SK-N-SH (cell line): Measurements from ENCODE around the gene C11orf58. TPM values are rescaled to one million over a fixed set of nuclear protein-coding genes. Genes with fewer than 3 reads are reported as not detected.
A peak's percentile ranks its signal among the peaks of the same experiment; 100 is the strongest.

Experiments used
- CTCF ChIA-PET: fragments of 300-600, 350-600 bp; formaldehyde crosslinking; extraction: SDS; loops from one replicate; lab custom pipeline; 2021; lab: Yijun Ruan, JAX
- POLR2A ChIA-PET: fragments of 350-600 bp; sonication (Branson Sonifier 250); formaldehyde crosslinking; extraction: SDS; loops from one replicate; lab custom pipeline; 2020; ENCODE audit warnings: antibody characterized with exemption, inconsistent platforms; lab: Yijun Ruan, JAX
- DNase-seq: peaks from one replicate; pipeline ENCODE4 v3.0.0; 2012
- H2AFZ ChIP-seq: fragments of 200-600 bp; sonication (generic); 2 replicates; pipeline ENCODE4 v1.8.1; 2016; ENCODE audit warnings: antibody characterized with exemption, mild to moderate bottlenecking, low read depth
- H3F3A ChIP-seq: fragments of 200-600 bp; sonication (generic); replicated peaks from 2 replicates; pipeline ENCODE3; 2016; ENCODE audit warnings: antibody characterized with exemption, mild to moderate bottlenecking; ENCODE audit not compliant: insufficient read depth
- H3K27ac ChIP-seq, 2 experiments: fragments of 200-500 bp in 1 of 2; fragments of 200-600 bp in 1 of 2; sonication (Bioruptor generic) in 1 of 2; sonication (generic), shearing (Covaris generic) in 1 of 2; 2 replicates each; pipeline versions ENCODE4 v1.5.1 to v1.6.1; 2014 to 2016; ENCODE audit warnings: low read depth in 2 of 2, inconsistent platforms in 1 of 2, low read length in 1 of 2, mild to moderate bottlenecking in 1 of 2, mixed read lengths in 1 of 2
- H3K27me3 ChIP-seq: fragments of 200-600 bp; sonication (generic), shearing (Covaris generic); 2 replicates; pipeline ENCODE4 v1.6.1; 2016; ENCODE audit warnings: mixed run types; ENCODE audit not compliant: insufficient read depth
- H3K36me3 ChIP-seq, 2 experiments: fragments of 200-500 bp in 1 of 2; fragments of 200-600 bp in 1 of 2; sonication (Bioruptor generic) in 1 of 2; sonication (generic) in 1 of 2; replicated peaks in 1 of 2; 2 replicates each; pipeline versions ENCODE3 to v1.5.1; 2014 to 2016; ENCODE audit warnings: low read length in 1 of 2, mild to moderate bottlenecking in 1 of 2; ENCODE audit not compliant: insufficient read depth in 2 of 2, control insufficient read depth in 1 of 2
- H3K4me1 ChIP-seq, 2 experiments: fragments of 200-500 bp in 1 of 2; fragments of 200-600 bp in 1 of 2; sonication (Bioruptor generic) in 1 of 2; sonication (generic), shearing (Covaris generic) in 1 of 2; 2 replicates each; pipeline versions ENCODE4 v1.5.1 to v1.6.1; 2014 to 2016; ENCODE audit warnings: low read depth in 1 of 2, low read length in 1 of 2, mixed run types in 1 of 2; ENCODE audit not compliant: insufficient read depth in 2 of 2, control insufficient read depth in 1 of 2
- H3K4me2 ChIP-seq: fragments of 200-600 bp; sonication (generic), shearing (Covaris generic); 2 replicates; pipeline ENCODE4 v1.6.1; 2017; ENCODE audit warnings: mixed run types
- H3K4me3 ChIP-seq, 2 experiments: fragments of 200-500 bp in 1 of 2; fragments of 200-600 bp in 1 of 2; sonication (Bioruptor generic) in 1 of 2; sonication (generic), shearing (Covaris generic) in 1 of 2; 2 replicates each; pipeline versions ENCODE4 v1.5.1 to v1.8.1; 2014 to 2016; ENCODE audit warnings: low read depth in 2 of 2, inconsistent platforms in 1 of 2, low read length in 1 of 2, mild to moderate bottlenecking in 1 of 2, mixed read lengths in 1 of 2, moderate library complexity in 1 of 2
- H3K79me2 ChIP-seq: fragments of 200-600 bp; sonication (generic); 2 replicates; pipeline ENCODE4 v1.8.1; 2017; ENCODE audit warnings: mild to moderate bottlenecking; ENCODE audit not compliant: insufficient read depth
- H3K9ac ChIP-seq: fragments of 200-600 bp; sonication (generic); 2 replicates; pipeline ENCODE4 v1.6.1; 2017; ENCODE audit warnings: mixed run types
- H3K9me2 ChIP-seq: fragments of 200-600 bp; sonication (generic); 2 replicates; pipeline ENCODE4 v1.6.1; 2017; ENCODE audit warnings: mixed run types
- H3K9me3 ChIP-seq: fragments of 200-600 bp; sonication (generic); 2 replicates; pipeline ENCODE4 v1.6.1; 2017; ENCODE audit warnings: mixed run types, mild to moderate bottlenecking, moderate library complexity
- H4K20me1 ChIP-seq: fragments of 200-600 bp; sonication (generic); 2 replicates; pipeline ENCODE4 v1.6.1; 2017; ENCODE audit warnings: mild to moderate bottlenecking, mixed run types; ENCODE audit not compliant: insufficient read depth
- EP300 ChIP-seq, 2 experiments: IDR thresholded peaks; 2 replicates each; pipeline versions ENCODE4 v1.4.0 to v1.6.1; 2012; ENCODE audit warnings: borderline replicate concordance in 1 of 2, low read depth in 1 of 2, low read length in 1 of 2
- FOXJ3 ChIP-seq: sonication (generic); formaldehyde crosslinking; IDR thresholded peaks from 2 replicates; pipeline ENCODE4 v1.5.1; 2020; ENCODE audit warnings: mild to moderate bottlenecking, missing genetic modification reagents
- FOXM1 ChIP-seq: IDR thresholded peaks from 2 replicates; pipeline ENCODE4 v1.4.0; 2012; ENCODE audit warnings: low read depth, mild to moderate bottlenecking
- GATA2 ChIP-seq: sonication (generic); formaldehyde crosslinking; IDR thresholded peaks from 2 replicates; pipeline ENCODE4 v1.5.0; 2020; ENCODE audit warnings: mild to moderate bottlenecking, missing genetic modification reagents
- JUND ChIP-seq: IDR thresholded peaks from 2 replicates; pipeline ENCODE4 v1.4.0; 2012
- MEF2A ChIP-seq: IDR thresholded peaks from 2 replicates; pipeline ENCODE4 v1.4.0; 2012; ENCODE audit warnings: low read depth, borderline replicate concordance
- MXI1 ChIP-seq: IDR thresholded peaks from 2 replicates; pipeline ENCODE4 v1.6.1; 2012; ENCODE audit warnings: mild to moderate bottlenecking, low read depth, low read length, improper control_type of control experiment
- POLR2AphosphoS5 ChIP-seq: IDR thresholded peaks from 2 replicates; pipeline ENCODE4 v1.6.1; 2012; ENCODE audit warnings: low read depth, low read length
- RAD21 ChIP-seq: IDR thresholded peaks from 2 replicates; pipeline ENCODE4 v1.6.1; 2012; ENCODE audit warnings: mild to moderate bottlenecking, low read length
- RXRA ChIP-seq: IDR thresholded peaks from 2 replicates; pipeline ENCODE4 v1.4.0; 2012; ENCODE audit warnings: low read depth, mild to moderate bottlenecking, borderline replicate concordance
- SMC3 ChIP-seq: IDR thresholded peaks from 2 replicates; pipeline ENCODE4 v1.6.1; 2012; ENCODE audit warnings: low read depth, low read length, improper control_type of control experiment
- WGBS: methylation state at CpG from one replicate; pipeline ENCODE4 v1.1.6; 2017; ENCODE audit warnings: low lambda C conversion rate; 5-methylcytosine and 5-hydroxymethylcytosine counted together
- polyA plus RNA-seq, 3 experiments: library from polyadenylated mRNA; depleted of rRNA; stranded (reverse); fragments of >200 nt; gene quantifications; 2 replicates each; pipeline ENCODE4 v1.2.3, GENCODE V29; 2012
- TF ChIP-seq, protein P1 (sequence below): IDR thresholded peaks from 2 replicates; pipeline ENCODE4 v1.4.0; 2012; ENCODE audit warnings: low read depth, borderline replicate concordance
- TF ChIP-seq, protein P2 (sequence below): fragments of 150-350 bp; IDR thresholded peaks from 2 replicates; pipeline ENCODE4 v1.6.1; 2016; ENCODE audit warnings: mild to moderate bottlenecking, low read depth, low read length

The C11orf58 gene
- polyA plus RNA-seq, 1 of the 3 experiments (the other 2 are of a cell fraction), result 150 TPM

DNA sequence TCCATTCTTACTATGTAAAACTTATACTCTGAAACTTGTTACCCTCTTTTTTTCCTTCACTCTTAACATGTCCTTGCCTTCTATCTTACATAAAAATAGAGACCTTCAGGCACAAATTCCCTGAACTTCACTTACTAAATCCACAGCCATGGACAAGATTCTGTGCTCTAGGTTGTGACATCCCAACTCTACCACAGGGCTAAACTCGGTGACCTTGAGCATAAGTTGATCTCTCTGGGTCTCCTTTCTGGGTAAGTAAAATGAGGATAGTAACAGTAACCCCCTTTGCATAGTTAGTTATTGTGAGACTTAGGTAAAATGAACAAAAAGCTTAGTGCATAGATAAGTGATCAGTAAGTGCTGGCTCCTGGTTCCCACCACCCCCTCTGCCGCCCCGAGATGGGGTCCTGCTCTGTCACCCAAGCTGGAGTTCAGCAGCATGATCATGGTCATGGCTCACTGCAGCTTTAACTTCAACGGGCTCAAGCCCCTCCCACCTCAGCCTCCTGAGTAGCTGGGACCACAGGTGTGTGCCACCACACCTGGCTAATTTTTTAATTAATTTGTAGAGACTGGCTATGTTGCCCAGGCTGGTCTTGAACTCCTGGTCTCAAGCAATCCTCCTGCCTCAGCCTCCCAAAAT, 20.1 kb downstream of the C11orf58 start:
- Histone ChIP-seq H3K79me2 (no peaks in the 10 kb centered on the region), H3K27me3 (no peaks in the 10 kb centered on the region), H3K9me2 (no peaks in the 10 kb centered on the region), H3F3A (peaks cover 38% of the 10 kb centered on the region)
- CTCF ChIA-PET, result interaction anchor here (0.6 kb wide), 1 partner anchor 14 kb away, joined by 3 read pairs; no protein-coding TSS in a partner anchor
- WGBS, result 90% methylated on average over 3 of the region's 4 CpGs
- no peak for DNase-seq
- TF ChIP-seq, protein P1, sequence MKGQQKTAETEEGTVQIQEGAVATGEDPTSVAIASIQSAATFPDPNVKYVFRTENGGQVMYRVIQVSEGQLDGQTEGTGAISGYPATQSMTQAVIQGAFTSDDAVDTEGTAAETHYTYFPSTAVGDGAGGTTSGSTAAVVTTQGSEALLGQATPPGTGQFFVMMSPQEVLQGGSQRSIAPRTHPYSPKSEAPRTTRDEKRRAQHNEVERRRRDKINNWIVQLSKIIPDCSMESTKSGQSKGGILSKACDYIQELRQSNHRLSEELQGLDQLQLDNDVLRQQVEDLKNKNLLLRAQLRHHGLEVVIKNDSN, result no peak
- no peak for TF ChIP-seq EP300 (IDR thresholded peaks at IDR 0.05; ENCODE audit: borderline replicate concordance in 1 of 2, low read depth in 1 of 2, low read length in 1 of 2)
- TF ChIP-seq, protein P2, sequence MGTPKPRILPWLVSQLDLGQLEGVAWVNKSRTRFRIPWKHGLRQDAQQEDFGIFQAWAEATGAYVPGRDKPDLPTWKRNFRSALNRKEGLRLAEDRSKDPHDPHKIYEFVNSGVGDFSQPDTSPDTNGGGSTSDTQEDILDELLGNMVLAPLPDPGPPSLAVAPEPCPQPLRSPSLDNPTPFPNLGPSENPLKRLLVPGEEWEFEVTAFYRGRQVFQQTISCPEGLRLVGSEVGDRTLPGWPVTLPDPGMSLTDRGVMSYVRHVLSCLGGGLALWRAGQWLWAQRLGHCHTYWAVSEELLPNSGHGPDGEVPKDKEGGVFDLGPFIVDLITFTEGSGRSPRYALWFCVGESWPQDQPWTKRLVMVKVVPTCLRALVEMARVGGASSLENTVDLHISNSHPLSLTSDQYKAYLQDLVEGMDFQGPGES, result no peak
- TF ChIP-seq RAD21, result no peak
- TF ChIP-seq, all 33 proteins: peak for 0
- H2AFZ ChIP-seq, result no peak overlapping the region
- H3K36me3 ChIP-seq, result peaks cover 35 to 41% of the 10 kb centered on the region in 2 experiments
- POLR2A ChIA-PET, result no interaction called here
- H3K9ac ChIP-seq, result no peak overlapping the region
- no peaks in the 10 kb centered on the region for H4K20me1 ChIP-seq
- no peak overlapping the region for H3K27ac ChIP-seq
- no peak overlapping the region for H3K4me3 ChIP-seq
- H3K4me2 ChIP-seq, result no peak overlapping the region
- H3K9me3 ChIP-seq, result no peaks in the 10 kb centered on the region
- H3K4me1 ChIP-seq, result no peaks in the 10 kb centered on the region; a peak in 1 of 4 replicates

DNA sequence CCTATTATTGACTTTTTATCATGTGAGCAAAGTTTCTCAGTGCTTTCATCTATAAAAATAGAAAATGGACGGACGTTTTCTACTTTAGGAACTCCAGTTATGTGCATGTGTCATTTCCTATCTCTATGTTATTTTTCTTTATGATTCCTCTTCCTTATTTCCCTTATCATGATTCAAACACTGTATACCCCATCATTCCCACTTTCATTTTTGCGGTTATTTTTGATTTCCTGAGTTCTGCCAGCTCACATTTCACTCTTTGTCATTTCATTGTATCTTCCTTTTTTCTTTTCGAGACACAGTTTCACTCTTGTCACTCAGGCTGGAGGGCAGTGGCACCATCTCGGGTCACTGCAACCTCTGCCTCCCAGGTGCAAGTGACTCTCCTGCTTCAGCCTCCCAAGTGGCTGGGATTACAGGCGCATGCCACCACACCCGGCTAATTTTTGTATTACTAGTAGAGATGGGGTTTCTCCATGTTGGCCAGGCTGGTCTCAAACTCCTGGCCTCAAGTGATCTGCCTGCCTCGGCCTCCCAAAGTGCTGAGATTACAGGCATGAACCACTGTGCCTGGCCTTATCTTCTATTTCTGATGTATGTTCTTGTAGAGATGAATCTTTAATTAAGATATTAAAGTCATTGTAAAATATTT, 21.5 kb downstream of the C11orf58 start:
- Histone ChIP-seq H3K27me3 (no peaks in the 10 kb centered on the region), H3K36me3 (peaks cover 27% of the 10 kb centered on the region in 2 experiments), H3K9me3 (no peaks in the 10 kb centered on the region)
- POLR2A ChIA-PET, result interaction anchor here (1.6 kb wide), 1 partner anchor 15 kb away, joined by 5 read pairs; no protein-coding TSS in a partner anchor
- TF ChIP-seq POLR2AphosphoS5 (no peak), JUND (no peak), MEF2A (no peak), GATA2 (CRISPR knock-in tag) (no peak), FOXJ3 (no peak), MXI1 (no peak), FOXM1 (no peak), SMC3 (no peak), RXRA (no peak)
- TF ChIP-seq, protein P1, result no peak
- TF ChIP-seq, all 33 proteins: peak for 0
- no peaks in the 10 kb centered on the region for H3K9me2 ChIP-seq
- CTCF ChIA-PET, result interaction anchor here (4.2 kb wide), 1 partner anchor 25 kb away, joined by 22 read pairs; no protein-coding TSS in a partner anchor
- H4K20me1 ChIP-seq, result no peaks in the 10 kb centered on the region
- no peak for DNase-seq
- H3K4me1 ChIP-seq, result no peaks in the 10 kb centered on the region; a peak in 1 of 4 replicates
- H3K4me3 ChIP-seq, result no peak overlapping the region
- no peaks in the 10 kb centered on the region for H3K79me2 ChIP-seq
- no peak overlapping the region; the same call in 1 of the 2 replicates for H3K9ac ChIP-seq
- peak overlapping the region; percentile 1; the same call in 1 of the 2 replicates for H3K4me2 ChIP-seq
- WGBS, result 70% methylated on average over 8 of the region's 8 CpGs
- H2AFZ ChIP-seq, result 0 out of 2 replicates have a peak overlapping the region, but pooled peaks have one; percentile 12
- peak overlapping the region in 1 of 2 experiments; percentile 60; a peak in 2 of 4 replicates for H3K27ac ChIP-seq
- H3F3A ChIP-seq, result peaks cover 38% of the 10 kb centered on the region
